GM21381 (cell line): ENCODE results near the gene SLC6A3.
"Not testable (repeated sequence)": the region's sequence is repeated elsewhere in the genome, so short reads cannot be mapped to it uniquely, and the experiment has no call there.

Experiments
- ATAC-seq: cut with Tn5 transposase; IDR thresholded peaks from one replicate; pipeline ENCODE4 v1.9.1; 2021; ENCODE audit warnings: mild to moderate bottlenecking, moderate library complexity; ENCODE audit not compliant: unreplicated experiment

The SLC6A3 gene

GRCh38 chr5:1375871-1376810, 69.1 kb downstream of the SLC6A3 start:
- no peak for ATAC-seq

DNA sequence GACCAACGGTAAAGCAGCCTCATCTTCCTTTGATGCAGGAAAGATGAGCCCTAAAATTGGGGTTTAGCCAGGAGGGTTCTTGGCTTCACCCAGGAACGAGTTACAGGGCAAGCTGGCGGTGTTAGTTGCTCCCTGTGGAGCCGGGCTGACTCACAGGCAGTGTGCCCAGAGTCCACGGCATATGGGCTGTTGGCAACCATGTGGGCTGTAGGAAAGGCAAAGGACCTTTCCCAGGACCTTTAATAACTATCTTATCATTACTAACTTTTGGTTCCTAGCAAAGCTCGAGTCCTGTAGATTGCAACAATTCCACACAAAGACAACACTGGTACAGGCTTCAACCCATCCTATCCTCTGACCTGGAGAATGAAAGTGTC, 70.6 kb downstream of the SLC6A3 start:
- ATAC-seq = no peak

GRCh38 chr5:1374030-1374678, 71.1 kb downstream of the SLC6A3 start:
- ATAC-seq = no peak

GRCh38 chr5:1371972-1372342, 73.3 kb downstream of the SLC6A3 start:
- not testable (repeated sequence) for ATAC-seq

DNA sequence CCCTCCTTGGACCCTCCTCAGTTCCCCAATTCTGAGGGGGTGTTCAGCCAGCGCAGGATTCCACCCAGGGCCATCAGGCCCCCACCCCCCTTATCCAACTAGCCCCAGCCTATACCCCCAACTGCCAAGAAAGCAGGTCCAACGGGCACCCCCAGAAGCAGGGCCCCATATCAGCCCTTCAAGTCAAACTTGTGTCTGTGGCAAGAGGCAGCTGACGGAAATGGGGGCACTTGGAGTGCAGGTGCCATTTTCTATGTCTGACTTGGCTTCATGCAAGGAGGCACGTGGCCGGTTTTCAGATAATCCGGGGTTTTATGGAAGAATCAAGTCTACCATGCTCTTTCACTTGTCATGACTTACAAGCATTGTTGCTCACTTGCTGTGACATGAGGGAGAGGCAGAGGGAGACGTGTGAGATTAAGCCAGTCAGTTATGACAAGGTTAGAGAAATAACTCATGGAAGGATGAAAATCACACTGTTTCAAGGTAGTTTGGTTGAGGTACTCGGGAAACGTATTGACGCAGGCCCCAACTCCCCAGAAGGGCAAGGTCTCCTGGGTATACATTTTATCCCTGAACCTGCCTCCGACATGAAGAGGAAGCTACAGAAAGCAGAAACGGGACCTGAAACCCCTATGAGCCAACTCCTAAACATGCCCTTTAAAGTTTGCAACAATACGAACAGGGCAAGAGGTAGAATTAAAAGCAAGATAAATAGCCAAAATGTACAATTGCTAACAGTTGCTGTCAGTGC, 73.8 kb downstream of the SLC6A3 start:
- ATAC-seq = no peak

- ATAC-seq = no peak
Observed at GRCh38 chr5:1370006-1370405, 75.2 kb downstream of the SLC6A3 start.

DNA sequence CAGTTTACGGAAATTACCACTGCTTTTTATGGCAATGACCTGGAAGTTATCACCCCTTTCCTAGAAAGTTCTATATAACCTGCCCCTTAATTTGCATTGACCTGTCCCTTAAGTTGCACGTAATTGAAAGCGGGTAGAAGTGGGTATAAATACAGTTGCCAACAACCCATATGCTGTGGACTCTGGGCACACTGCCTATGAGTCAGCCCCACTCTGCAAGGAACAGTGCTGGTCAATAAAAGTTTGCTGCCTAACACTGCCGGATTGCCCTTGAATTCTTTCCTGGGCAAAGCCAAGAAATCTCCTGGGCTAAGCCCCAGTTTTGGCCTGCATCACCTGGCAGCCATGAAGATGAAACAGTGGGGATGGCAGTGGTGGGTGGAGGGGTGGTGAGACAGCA, 76.5 kb downstream of the SLC6A3 start:
- ATAC-seq = no peak

DNA sequence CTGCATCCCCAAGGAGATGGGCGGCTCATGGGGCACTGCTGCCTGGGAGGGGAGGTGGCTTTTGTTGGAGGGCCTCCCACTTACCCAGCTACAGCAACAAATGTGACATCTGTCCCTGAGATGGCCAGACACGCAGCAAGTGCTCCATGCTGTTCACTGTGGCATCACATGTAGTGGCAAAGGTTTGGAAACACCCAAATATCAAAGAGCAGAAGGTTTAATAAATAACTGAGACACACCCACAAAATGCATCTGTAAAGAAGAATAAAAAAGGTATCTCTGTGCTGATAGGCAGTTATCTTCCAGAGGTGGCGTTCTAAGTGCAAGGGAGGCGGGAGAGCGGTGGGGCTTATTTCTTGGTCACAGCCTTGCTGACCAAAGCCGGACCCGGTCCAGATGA, 77.0 kb downstream of the SLC6A3 start:
- no peak for ATAC-seq

- ATAC-seq = no peak
Observed at GRCh38 chr5:1367149-1367548, 78.1 kb downstream of the SLC6A3 start.

GRCh38 chr5:1366514-1366913, 78.7 kb downstream of the SLC6A3 start:
- ATAC-seq = no peak

- no peak for ATAC-seq
Observed at GRCh38 chr5:1364211-1364610, 81.0 kb downstream of the SLC6A3 start.

GRCh38 chr5:1363581-1363980, 81.7 kb downstream of the SLC6A3 start:
- ATAC-seq = no peak

DNA sequence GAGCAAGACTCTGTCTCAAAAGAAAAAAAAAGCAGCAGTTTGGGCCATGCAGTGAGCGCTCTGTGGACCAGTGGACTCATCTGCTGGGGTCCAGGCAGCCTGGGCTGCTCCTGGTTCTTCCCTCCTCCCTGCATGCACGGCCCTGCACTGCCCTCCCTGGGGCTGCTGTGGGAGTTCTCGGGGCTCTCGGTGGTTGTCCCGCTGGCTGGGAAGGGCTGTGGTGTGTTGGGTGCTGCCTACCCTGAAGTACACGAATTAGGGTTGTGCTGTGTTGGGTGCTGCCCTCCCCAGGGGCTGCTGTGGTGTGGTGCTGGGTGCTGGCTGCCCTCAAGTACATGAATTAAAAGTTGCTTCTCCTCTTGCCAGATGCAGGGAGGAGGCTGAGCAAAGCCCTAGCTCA, 82.1 kb downstream of the SLC6A3 start:
- ATAC-seq = no peak

DNA sequence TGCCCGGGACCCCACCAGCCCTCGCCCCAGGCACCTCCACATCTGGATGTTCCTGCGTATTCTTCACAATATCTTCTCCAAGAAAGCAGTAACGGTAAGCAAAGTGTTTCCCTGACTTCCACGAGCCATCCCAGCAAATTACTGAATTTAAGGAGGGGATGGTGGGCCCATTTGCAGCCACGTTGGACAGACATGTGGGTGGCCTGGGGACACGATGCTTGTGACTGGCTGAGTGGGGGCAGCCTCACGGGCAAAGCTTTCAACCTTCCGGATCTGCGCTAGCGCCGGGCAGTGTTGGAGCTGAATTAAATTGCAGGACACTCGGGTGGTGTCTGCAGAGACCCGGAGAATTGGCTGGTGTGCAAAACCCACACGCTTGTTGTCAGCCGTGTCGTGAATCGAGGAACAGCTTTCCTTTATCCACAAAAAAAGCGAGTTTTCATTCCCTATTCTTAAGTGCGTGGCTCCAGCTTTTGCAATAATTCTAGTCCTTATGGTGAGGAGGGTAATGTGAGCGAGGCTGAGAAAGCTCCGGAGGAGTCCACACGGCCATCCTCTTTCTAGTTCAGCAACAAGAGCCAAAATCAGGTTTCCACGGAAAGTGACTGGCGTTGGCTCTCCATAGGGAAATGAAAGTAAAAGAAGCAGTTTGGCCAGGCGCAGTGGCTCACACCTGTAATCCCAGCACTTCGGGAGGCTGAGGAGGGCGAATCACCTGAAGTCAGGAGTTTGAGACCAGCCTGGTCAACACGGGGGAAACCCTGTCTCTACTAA, 82.8 kb downstream of the SLC6A3 start:
- ATAC-seq = no peak

DNA sequence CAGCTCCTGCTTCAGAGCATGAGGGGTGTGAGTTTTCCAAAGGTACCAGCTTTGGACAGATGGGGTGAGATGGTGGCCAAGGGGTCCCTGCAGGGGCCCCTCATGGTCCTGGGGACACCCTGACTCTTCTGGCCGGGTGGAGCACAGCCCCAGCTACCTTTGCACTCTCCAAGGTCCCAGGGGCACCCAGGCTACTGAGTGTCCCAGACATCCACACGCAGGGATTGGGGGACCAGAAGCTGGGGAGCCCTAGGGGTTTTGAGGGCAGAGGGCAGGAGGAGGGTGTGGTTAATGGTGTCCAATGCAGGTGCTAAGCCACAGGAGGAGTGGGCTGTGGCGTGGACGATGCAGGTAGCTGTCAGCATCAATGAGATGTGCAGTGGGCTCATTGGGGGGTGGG, 84.4 kb downstream of the SLC6A3 start:
- ATAC-seq = no peak

DNA sequence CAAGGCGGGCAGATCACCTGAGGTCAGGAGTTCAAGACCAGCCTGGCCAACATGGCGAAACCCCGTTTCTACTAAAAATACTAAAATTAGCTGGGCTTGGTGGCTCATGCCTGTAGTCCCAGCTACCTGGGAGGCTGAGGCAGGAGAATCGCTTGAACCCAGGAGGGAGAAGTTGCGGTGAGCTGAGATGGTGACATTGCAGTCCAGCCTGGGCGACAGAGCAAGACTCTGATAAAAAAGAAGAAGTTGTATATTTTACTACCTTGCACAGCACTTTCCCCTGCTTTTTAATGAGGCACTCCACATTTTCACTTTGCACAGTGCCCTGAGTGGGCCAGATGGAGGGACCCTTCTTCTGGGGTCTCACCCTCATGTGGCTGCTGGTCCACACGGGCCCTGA, 84.9 kb downstream of the SLC6A3 start:
- not testable (repeated sequence) for ATAC-seq

DNA sequence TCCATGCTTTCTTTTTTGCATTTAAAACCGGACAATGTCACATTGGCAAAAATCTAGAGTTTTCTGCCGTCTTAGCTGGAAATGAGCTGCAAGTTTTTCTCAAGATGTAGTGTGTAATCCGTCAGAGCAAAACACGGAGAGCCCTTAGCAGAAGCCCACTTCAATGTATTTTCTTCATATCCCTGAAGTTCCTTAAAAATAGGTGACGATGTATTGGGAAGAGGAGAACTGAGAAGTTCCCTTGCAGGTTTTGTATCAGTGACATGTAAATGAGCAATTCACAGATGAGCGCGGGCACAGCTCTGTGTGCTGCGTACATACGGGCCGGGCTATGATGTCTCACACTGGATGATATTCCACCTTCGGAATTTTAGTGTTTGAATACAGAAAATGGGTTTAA, 85.5 kb downstream of the SLC6A3 start:
- ATAC-seq = no peak

- ATAC-seq = no peak
Observed at GRCh38 chr5:1359031-1359645, 86.1 kb downstream of the SLC6A3 start.

GRCh38 chr5:1358726-1359025, 86.6 kb downstream of the SLC6A3 start:
- no peak for ATAC-seq

- no peak for ATAC-seq
Observed at GRCh38 chr5:1357946-1358725, 87.1 kb downstream of the SLC6A3 start.
